DMS114 treated with DMSO at 0.1 percent for 48 hours (cell line): ENCODE data around the gene VCL.
A peak's percentile ranks its signal among the peaks of the same experiment; 100 is the strongest.

Source experiments
- DNase-seq: peaks from one replicate; lab custom pipeline; 2025; ENCODE audit not compliant: unreplicated experiment; lab: John Stamatoyannopoulos, UW

VCL gene

DNA sequence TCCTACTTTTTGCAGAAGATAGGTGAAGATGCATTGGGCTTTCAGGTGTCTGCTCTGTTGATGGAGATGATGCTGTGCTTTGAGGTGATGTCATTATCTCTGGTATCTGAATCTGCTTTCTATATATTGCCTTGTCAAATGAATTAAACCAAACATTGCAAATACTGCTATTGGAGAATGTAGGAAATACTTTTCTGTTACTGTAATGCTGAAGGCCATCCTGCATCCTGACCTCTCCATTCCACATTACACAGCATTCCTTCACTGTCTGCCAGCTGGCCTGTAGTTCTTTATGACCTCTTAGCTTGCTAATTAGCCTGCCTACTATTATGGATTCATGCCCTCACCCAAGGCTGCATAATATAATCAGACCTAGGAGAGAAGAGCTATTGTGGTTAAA, 73.2 kb downstream of the VCL start:
- DNase-seq = no peak

DNA sequence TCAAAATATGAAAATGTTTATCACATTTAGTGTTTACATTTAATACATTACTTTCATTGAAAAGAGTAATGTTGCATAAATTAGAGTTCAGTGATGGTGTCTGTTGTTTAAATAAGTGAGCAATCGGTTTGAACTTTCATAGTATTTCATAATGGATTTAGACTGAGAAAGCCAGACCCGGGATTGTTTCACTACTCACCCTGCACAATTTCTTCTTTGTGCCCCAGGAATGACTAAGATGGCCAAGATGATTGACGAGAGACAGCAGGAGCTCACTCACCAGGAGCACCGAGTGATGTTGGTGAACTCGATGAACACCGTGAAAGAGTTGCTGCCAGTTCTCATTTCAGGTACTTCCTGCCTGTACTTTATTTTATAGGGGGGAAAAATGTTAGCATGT, 74.6 kb downstream of the VCL start:
- DNase-seq = no peak

DNA sequence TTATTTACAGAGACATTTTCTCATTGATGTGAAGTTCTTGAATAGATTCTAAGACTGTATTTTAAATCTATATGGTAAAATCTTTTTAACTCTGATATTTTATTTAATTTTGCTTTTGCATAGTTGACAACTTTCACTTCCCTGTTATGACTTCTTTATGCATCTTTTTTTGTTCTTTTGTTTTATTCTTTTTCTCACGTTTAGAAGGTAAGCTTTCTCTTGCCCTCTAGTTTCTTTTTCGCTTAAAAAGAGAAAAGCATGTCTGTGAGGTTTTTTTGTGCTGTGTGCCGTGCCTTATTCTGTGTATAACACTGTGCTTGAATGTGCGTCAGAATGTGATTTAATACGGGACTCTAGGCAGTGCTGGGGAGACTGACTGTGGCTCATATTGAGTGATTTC, 78.0 kb downstream of the VCL start:
- DNase-seq = no peak

DNA sequence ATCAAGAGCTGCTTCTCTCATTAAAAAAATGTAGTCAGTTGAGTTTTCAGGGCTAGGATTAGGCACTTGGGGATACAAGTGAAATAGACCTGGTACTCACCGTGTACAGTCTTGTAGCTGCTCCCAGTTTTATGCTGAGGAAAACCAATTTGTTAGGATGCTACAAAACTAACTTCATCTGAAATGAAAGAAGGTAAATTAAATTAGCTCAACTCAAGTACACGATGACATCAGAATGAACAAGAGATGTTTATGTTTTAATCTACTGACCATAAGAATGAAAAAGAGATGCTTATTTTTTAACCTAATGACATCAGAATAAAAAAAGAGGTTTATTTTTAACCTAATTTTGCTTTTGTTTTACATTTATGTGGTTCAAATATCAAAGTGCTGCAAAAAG, 79.0 kb downstream of the VCL start:
- DNase-seq = no peak

DNA sequence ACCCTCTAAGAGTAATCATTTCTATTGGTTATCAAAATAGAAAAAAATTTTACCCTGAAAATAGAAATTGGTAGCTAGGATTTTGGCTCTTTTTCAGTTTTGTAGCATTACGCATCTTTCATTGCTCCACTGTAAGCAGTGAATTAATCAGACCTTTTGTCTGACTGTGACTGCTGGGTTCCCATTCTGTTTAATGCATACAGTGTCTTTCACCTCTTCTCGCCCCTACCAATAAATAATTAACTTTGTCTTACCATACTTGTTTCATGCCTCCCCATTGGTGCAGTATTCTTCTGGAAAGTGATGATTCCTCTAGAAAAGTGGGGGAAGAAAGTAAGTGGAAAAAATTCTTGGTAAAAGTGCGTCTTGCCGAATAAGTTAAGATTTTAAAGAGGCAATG, 79.5 kb downstream of the VCL start:
- no peak for DNase-seq

DNA sequence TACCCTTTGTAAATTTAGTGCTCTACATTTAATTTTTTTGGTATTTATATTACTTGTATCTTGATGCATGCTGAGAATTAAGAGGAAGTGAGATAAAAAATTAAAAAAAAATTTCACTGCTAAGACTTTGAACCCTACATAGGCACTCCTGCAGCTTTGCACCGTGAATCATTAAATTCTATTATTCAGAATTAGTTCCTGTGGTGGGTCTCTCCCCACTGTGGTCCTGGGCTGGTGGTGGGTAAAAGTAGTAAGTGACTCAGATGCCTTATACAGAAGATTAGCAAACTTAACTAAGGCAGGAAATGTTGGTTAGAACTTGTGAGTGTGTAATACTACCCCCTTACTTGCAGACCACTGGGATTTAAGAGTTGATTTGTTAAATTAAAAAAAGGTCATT, 80.1 kb downstream of the VCL start:
- no peak for DNase-seq

DNA sequence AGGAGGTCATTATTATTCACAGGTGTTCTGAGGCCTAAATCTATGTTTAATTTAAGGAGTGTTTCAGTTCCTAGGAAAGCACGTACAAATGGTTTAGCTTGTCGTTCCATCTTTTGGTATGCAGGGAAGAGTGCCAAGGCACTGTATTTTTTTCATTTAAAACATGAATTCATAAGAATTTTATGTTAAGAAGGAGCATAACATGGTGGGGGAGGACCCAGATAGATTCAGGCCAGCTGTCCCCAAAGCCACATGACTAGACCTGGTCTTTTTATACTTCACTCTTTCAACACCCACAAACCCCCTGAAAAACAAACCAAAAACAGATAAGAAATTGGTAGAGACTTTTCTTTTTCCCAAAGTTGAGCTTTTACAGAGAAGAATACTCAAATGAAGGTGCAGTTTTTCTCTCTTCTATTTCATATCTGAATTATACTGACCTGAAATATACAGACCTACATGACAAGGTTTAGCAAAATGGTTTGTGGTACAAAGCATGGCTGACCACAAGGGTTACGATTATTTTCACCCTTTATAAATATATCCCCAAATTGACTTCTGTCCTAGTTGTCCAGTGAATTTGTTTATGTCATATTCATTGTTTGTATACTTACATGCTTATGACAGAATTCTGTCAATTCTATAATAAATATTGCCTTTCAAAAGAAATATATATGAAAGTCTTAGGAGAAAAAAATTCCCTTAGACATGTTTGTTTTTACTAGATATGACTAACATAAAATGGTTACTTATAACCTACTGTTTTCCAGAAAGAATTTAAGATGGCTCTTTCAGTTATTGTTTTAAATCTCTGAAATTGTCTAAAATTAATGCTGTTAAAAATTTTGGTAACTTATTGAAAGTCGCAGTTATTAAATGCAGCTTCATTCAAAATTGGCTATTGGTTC, 81.4 kb downstream of the VCL start:
- no peak for DNase-seq

DNA sequence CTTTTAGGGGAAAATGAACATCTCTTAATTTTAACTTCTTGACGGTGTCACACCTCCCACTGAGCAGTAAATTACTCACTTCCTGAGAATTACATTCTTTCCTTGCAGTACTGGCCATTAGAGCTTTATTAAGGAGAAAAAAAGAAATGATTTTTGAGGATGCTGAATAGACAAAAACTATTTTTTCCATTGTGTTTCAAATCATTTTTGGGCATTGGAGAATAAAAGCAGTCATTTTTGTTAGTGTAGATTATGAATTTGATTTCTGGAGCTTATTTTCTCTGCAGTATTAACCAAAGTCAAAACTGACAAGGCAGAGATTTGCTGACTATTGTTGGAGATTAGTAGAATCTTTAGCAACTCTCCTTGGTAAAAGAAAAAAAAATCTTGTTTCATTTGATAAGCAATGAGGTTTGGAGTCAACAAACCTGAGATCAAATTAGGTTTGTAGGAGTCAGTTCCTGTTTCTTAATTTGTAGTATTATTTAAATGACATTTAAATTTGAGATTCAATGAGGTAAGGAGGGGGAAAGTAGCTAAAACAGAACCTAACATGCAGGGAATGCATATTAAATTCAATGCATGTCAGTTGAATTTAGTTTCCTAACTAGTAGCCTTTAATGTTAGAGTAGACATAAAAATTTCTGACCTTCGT, 82.1 kb downstream of the VCL start:
- DNase-seq = no peak

DNA sequence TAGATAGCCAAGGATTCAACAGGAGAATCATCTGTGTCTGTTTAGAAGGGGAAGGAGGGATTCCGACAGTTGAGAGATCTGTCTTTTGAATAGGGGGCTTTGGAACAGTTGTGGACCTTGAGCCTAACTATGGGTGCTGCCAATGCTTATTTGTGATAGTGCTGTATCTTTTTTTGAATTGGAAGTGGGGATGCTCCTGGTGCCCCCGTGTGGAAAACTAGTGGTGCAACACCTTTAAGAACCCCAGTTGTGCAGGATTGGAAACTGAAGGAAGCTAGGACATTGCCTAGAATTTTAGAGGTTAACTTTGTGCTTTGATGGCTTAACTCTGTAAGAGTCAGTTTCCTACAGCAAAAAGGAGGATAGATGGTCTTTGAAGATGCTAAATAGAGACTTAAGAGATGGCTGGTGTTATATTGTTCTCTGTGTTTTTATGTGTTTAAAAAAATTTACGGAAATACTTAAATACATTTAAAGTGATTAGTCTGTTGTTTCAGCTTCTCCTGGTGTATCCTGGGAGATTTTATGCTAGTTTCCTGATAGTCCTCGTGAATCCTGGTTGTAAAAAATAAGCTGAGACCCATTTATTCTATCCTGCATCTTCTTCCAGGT, 83.4 kb downstream of the VCL start:
- DNase-seq = peak; percentile 65

DNA sequence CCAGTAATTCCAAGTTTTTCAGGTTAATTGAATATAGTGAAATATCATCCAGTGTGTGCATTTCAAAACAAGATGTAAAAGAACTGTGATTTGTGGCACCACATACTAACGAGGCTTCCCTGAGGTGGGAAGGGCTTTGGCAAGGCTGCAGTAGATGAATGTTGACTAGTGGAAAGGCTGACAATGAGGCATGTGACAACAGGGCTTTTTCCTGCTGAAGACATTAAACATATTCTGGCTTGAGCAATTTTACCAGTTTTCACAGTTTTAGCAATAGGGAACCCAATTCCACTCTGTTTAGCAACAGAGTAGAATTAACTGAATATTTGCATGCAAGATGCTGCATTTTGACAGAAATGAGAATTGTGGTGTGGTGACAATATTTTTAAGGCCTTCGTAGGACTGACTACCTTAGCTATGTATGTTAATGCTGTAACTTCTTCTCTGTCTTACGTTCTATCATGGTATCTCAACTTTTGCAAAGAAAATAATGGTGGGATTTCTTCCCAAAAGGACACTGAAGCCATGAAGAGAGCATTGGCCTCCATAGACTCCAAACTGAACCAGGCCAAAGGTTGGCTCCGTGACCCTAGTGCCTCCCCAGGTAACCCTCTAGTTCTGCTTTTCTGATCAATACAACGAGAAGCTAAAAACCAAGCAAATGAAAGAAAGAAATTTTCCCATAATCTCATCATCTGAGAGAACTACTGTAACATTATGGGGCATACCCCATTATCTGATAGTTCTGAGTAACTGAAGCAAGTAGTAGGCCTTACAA, 84.2 kb downstream of the VCL start:
- DNase-seq = no peak

DNA sequence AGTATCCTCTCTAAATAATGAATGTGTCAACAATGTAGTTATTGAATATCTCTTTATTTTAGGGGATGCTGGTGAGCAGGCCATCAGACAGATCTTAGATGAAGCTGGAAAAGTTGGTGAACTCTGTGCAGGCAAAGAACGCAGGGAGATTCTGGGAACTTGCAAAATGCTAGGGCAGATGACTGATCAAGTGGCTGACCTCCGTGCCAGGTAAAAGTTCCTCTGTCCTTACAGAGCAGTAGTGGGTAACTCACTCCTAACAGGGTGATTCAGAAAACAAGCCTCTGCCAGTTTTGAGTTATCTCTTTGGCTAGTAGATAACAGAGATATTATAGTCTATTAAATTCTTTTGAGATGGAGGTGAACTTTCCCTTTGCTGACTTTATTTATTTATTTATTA, 85.4 kb downstream of the VCL start:
- no peak for DNase-seq

DNA sequence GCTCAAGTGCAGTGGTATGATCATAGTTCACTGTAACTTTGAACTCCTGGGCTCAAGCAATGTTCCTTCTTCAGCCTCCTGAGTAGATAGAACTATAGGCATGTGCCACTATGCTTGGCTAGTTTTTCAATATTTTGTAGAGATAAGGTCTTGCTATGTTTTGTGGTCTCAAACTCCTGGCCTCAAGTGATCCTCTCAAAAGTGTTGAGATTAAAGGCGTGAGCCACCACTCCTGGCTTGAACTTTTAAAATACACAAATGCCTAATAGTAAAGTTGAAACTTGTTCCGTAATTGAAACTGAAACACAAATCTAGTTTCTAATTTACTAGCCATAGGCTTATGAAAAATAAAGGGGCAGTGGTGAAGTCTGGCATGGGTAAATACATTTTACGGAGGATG, 87.0 kb downstream of the VCL start:
- DNase-seq = no peak

DNA sequence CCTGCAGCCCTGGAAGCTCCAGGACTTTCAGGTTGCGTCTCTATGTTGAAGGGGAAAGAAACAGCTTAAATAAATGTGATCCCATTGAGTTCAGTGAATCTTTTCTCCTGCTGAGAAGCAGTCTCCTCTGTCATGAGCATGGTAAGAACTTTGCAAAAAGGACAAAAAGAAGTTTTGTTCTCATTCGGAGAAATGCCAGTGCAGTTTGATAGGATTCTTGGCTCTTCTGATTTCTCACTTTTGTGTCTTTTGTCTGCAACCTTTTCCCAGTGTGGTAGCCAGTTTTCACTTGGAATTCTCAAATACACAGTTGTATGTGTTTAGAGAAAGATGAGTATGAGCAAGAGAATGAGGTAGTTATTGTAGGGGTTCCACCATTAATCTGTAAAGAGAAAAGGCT, 88.4 kb downstream of the VCL start:
- DNase-seq = no peak

DNA sequence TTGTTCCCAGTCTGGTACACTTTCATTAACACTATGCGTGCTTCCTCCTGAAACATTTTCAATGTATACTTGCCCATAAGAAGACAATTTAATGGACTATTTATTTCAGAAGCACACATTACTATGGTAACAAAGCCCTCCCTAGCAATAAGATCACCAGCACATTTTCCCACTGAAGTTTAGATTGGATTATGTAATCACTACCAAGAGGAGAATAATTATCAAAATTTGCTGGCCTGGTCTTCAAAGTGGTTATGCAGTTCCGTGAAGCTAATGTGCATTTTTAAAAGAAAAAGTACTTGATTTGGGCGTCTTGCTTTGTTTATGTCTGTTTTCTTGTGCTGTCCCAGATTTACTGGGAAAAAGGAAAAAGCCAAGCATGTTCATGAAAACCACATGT, 90.8 kb downstream of the VCL start:
- no peak for DNase-seq

DNA sequence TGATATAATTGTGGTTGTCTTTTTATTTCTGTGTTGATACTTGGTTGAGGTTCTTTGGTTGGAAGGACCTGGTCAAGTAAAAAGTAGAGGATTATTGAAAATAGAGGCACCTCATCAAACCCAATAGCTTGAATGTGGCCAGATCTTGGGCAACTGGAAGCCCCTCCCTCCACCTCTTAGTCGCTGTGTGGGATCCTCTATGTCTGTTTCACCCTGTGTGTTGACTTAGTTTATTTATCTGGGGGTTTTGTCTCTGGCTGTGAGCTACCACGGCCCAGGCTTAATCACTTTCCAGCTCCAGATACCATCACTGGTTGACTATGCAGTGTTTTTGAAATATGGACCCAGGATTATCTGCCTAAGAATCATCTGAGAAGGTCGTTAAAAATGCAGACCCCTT, 94.5 kb downstream of the VCL start:
- no peak for DNase-seq

DNA sequence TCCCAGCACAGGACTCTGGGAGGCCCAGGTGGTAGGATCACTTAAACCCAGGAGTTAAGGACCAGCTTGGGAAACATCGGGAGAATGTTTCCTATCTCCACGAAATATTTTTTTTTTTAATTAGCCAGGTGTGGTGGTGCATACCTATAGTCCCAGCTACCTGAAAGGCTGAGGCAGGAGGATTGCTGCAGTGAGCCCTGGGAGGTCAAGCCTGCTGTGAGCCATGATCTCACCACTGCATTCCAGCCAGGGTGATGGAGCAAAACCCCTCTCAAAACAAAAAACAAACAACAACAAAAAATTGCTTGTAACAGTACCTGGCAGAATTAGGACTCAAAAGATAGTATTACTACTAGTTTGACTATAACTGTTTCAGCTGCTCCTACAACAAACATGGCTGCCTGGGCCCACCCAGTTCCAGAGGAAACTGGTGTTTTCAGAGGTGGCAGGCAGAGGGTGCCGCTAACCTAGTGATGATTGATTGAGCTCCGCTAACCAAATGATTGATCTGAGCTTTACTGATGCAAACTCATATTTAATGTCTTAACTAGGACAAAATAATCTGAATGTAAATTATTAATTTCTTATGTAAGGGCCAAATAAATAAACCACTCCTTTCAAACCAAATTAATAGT, 95.7 kb downstream of the VCL start:
- DNase-seq = no peak

DNA sequence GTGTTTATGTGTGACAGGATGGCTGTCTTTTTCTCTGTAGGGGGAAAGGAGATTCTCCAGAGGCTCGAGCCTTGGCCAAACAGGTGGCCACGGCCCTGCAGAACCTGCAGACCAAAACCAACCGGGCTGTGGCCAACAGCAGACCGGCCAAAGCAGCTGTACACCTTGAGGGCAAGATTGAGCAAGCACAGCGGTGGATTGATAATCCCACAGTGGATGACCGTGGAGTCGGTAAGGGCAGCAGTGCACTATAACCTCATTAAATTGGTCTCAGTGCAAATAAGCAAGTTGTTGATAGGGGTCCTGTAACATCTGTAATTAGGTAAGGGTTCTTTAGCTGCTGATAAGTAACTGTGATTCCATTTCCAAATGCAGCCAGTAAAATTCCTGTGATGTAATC, 96.3 kb downstream of the VCL start:
- no peak for DNase-seq

DNA sequence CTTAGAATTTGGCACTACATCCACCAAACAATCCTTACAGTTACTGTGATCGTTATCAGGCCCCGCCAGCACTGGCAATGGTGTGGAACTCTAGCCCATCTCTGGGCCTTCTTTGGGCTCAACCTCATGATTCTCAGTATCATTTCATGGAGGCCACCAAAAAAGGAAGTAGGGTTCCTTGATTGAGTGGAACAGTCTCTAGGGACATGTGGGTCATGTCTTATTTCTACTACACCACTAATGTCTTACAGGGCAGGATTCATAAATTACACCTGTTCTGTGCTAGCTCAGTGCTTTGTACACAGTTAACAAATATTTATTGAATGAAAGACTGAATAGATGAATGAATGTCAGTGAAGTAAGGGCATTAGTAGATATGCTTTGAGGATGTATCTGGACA, 98.9 kb downstream of the VCL start:
- DNase-seq = no peak

DNA sequence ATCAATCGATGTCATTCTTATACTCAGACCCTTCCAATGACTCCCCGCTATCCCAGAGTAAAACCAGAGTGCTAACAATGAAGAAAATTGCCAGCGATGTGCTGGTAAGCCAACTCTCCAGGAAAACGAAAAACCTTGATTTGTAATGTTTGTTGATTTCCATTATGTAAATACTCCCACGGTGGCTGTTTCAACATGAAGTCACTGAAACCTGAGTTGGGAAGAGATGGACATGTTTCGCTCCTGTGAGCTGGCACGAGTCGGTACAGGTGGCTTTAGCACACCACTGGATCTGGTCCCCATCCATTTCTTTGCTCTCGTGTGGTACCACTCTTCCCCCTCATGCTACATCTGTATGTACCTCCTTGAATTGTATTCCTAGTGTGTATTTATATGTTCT, 99.9 kb downstream of the VCL start:
- no peak for DNase-seq

DNA sequence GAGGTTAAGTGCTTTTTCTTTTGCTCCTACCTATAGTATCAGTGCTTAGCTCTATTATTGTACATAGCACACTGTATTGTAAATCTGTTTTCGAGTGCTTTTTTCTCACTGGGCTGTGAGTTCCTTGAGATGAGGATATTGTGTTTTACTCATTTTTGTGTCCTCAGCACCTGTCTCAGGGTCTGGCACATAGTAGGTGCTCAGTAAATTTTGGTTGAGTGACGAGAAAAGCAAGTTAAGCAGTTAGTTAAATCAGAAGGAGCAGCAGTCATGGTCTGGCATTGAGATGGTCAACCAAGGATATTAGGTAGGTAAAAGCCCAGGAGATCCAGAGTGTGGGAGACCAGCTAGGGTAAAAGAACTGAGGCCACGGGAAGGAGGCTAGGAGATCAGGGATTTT, 101.5 kb downstream of the VCL start:
- no peak for DNase-seq

DNA sequence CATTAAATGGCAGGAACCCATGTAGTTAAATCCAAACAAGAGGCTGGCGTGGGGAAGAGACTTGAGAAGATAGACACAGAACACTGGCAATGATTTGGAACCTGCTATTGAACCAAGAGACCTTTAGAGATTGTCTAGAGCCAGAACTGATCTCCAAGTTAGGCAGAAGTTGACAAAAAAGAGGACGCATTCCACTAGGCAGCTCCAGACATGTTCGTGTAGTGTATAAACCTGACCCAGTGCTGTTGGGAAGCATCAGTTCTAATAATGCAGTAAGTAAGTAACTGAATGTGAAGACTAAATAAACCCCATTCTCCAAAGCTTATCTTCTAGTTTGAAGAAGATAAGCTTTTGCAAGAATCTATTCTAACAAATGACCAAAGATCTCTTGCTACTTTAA, 101.9 kb downstream of the VCL start:
- DNase-seq = no peak
